Measurements from ENCODE around the gene CCAR1. TPM values are rescaled to one million over a fixed set of nuclear protein-coding genes. Genes with fewer than 3 reads are reported as not detected.

Gene CCAR1
- total and polyA plus RNA-seq, 2 of the 4 experiments (the other 2 are of a cell fraction): 35.1 to 60.8 TPM

- intact Hi-C loops (cut with micrococcal nuclease): no loop called here
- Histone ChIP-seq H4K91ac (ENCODE audit: insufficient read depth, low read depth, low read length) (no peak overlapping the region), H3K14ac (replicated peaks; ENCODE audit: low read depth, low read length) (no peak overlapping the region), H3K9me3 (ENCODE audit: control insufficient read depth, insufficient read depth, low read length) (no peaks in the 10 kb centered on the region), H3K4me3 (ENCODE audit: insufficient read depth, low read depth, low read length) (no peak overlapping the region), H2BK5ac (ENCODE audit: low read depth, low read length, poor library complexity, severe bottlenecking) (no peak overlapping the region), H3K27me3 (ENCODE audit: control insufficient read depth, insufficient read depth, low read length) (no peaks in the 10 kb centered on the region), H3K18ac (ENCODE audit: low read depth, low read length) (no peak overlapping the region), H3K4ac (ENCODE audit: low read depth, low read length) (no peak overlapping the region), H2BK15ac (ENCODE audit: low read depth, low read length) (no peak overlapping the region), H2BK120ac (ENCODE audit: low read depth, low read length) (no peak overlapping the region), H4K8ac (ENCODE audit: low read depth in 2 of 2, low read length in 2 of 2) (no peak overlapping the region), H3K56ac (ENCODE audit: extremely low read depth, insufficient read depth, low read length) (no peak overlapping the region), H2AK9ac (replicated peaks; ENCODE audit: low read depth, low read length, poor library complexity) (no peak overlapping the region), H3K79me1 (ENCODE audit: low read depth in 1 of 2, low read length in 2 of 2) (0 out of 4 replicates have a peak, but pooled peaks cover 0 to 3% of the 10 kb centered on the region in 2 experiments), H4K20me1 (ENCODE audit: insufficient read depth, low read length) (no peaks in the 10 kb centered on the region), H2BK20ac (ENCODE audit: low read depth, low read length) (no peak overlapping the region), H3K27ac (ENCODE audit: insufficient read depth, low read length) (no peak overlapping the region), H3K9ac (ENCODE audit: low read depth, low read length) (no peak overlapping the region), H3K36me3 (ENCODE audit: control insufficient read depth, insufficient read depth, low read length) (peaks cover 7% of the 10 kb centered on the region), H3K23ac (ENCODE audit: low read depth, low read length) (no peak overlapping the region), H2AFZ (replicated peaks; ENCODE audit: low read length, poor library complexity) (no peak overlapping the region), H3K4me2 (ENCODE audit: low read depth, low read length) (no peak overlapping the region), H2AK5ac (ENCODE audit: low read depth, low read length) (no peak overlapping the region), H4K5ac (ENCODE audit: low read depth, low read length) (no peak overlapping the region), H3K4me1 (ENCODE audit: control insufficient read depth, insufficient read depth, low read length) (no peaks in the 10 kb centered on the region), H3K9me1 (ENCODE audit: insufficient read depth, low read length) (peaks cover 2% of the 10 kb centered on the region; the same call in 1 of the 2 replicates)
- dilution Hi-C loops (cut with HindIII; ENCODE audit: low sequenced_read_pairs, unreplicated experiment): no loop called here
- TF ChIP-seq USF2 (IDR thresholded peaks at IDR 0.05; ENCODE audit: low read depth, low read length) (no peak), RAD21 (IDR thresholded peaks at IDR 0.05; ENCODE audit: low read length) (no peak), POLR2A (IDR thresholded peaks at IDR 0.05; ENCODE audit: low read depth, low read length) (no peak), MAZ (IDR thresholded peaks at IDR 0.05; ENCODE audit: borderline replicate concordance, low read depth, low read length) (no peak)
- CTCF ChIA-PET: interaction anchor here (1.1 kb wide), 1 partner anchor 15 kb away, joined by 3 read pairs; no protein-coding TSS in a partner anchor
- POLR2A ChIA-PET (ENCODE audit: unreplicated experiment): no interaction called here
- in situ Hi-C loops (cut with MboI; ENCODE audit: low sequenced_read_pairs): no loop called here
- WGBS, 2 experiments (ENCODE audit: extremely low coverage in 2 of 2, insufficient read length in 1 of 2): no CpG with 5 or more reads among the region's 1 CpG
- BruUV-seq (replicated peaks): no TSS peak
- DNase-seq: peak; percentile 3
- ATAC-seq (ENCODE audit: low read depth): no peak
Observed at GRCh38 chr10:68696018-68696417, 25.0 kb upstream of the CCAR1 start.

All from IMR-90 (cell line).